IMR-90 (cell line): ENCODE measurements around the gene PPP1R13B. TPM values are rescaled to one million over a fixed set of nuclear protein-coding genes. Genes with fewer than 3 reads are reported as not detected.

ENCODE experiments used
- ATAC-seq: fragments of 200-7000 bp; cut with Tn5 transposase; 2 replicates; pipeline ENCODE4 v1.9.1; 2020; ENCODE audit warnings: low read depth, mild to moderate bottlenecking, moderate library complexity
- BruUV-seq: library from RNA; stranded (reverse); fragments of 400-500 nt; replicated peaks from 2 replicates; lab custom pipeline; 2021; lab: Mats Ljungman, UMichigan
- CTCF ChIA-PET: fragments of 300-600 bp; formaldehyde crosslinking; extraction: SDS; loops from one replicate; lab custom pipeline; 2021; ENCODE audit warnings: antibody characterized with exemption; lab: Yijun Ruan, JAX
- POLR2A ChIA-PET: fragments of 300-600 bp; sonication (Branson Sonifier 250); formaldehyde crosslinking; loops from one replicate; lab custom pipeline; 2022; ENCODE audit warnings: antibody characterized with exemption; ENCODE audit not compliant: unreplicated experiment; lab: Charles Lee
- DNase-seq: peaks from one replicate; pipeline ENCODE4 v3.0.0; 2013
- H2AFZ ChIP-seq: replicated peaks from 2 replicates; pipeline ENCODE3; 2013; ENCODE audit warnings: low read length, mild to moderate bottlenecking; ENCODE audit not compliant: poor library complexity
- H2AK5ac ChIP-seq: 2 replicates; pipeline ENCODE4 v1.6.1; 2013; ENCODE audit warnings: low read depth, low read length, inconsistent platforms
- H2AK9ac ChIP-seq: replicated peaks from 2 replicates; pipeline ENCODE3; 2013; ENCODE audit warnings: mild to moderate bottlenecking, low read depth, low read length, moderate library complexity; ENCODE audit not compliant: poor library complexity
- H2BK120ac ChIP-seq: 2 replicates; pipeline ENCODE4 v1.6.1; 2013; ENCODE audit warnings: low read depth, low read length, inconsistent platforms
- H2BK15ac ChIP-seq: 3 replicates; pipeline ENCODE4 v1.6.1; 2013; ENCODE audit warnings: low read depth, low read length, inconsistent platforms
- H2BK20ac ChIP-seq: 2 replicates; pipeline ENCODE4 v1.6.1; 2013; ENCODE audit warnings: low read depth, mild to moderate bottlenecking, inconsistent platforms, low read length, moderate library complexity
- H2BK5ac ChIP-seq: 2 replicates; pipeline ENCODE4 v1.6.1; 2013; ENCODE audit warnings: mild to moderate bottlenecking, low read depth, low read length, inconsistent platforms; ENCODE audit not compliant: poor library complexity, severe bottlenecking
- H3K14ac ChIP-seq: replicated peaks from 2 replicates; pipeline ENCODE4 v1.6.1; 2013; ENCODE audit warnings: low read depth, low read length, inconsistent platforms
- H3K18ac ChIP-seq: 2 replicates; pipeline ENCODE4 v1.6.1; 2013; ENCODE audit warnings: low read depth, low read length, control low read depth
- H3K23ac ChIP-seq: 2 replicates; pipeline ENCODE4 v1.6.1; 2013; ENCODE audit warnings: low read depth, low read length, inconsistent platforms
- H3K27ac ChIP-seq: 2 replicates; pipeline ENCODE4 v1.5.1; 2013; ENCODE audit warnings: mild to moderate bottlenecking, control low read depth, low read length; ENCODE audit not compliant: insufficient read depth
- H3K27me3 ChIP-seq: 2 replicates; pipeline ENCODE4 v1.6.1; 2013; ENCODE audit warnings: low read length; ENCODE audit not compliant: control insufficient read depth, insufficient read depth
- H3K36me3 ChIP-seq: 2 replicates; pipeline ENCODE4 v1.6.1; 2013; ENCODE audit warnings: low read length, mixed read lengths; ENCODE audit not compliant: control insufficient read depth, insufficient read depth
- H3K4ac ChIP-seq: 2 replicates; pipeline ENCODE4 v1.6.1; 2013; ENCODE audit warnings: low read depth, low read length, inconsistent platforms
- H3K4me1 ChIP-seq: 2 replicates; pipeline ENCODE4 v1.6.1; 2013; ENCODE audit warnings: low read length, mixed read lengths; ENCODE audit not compliant: control insufficient read depth, insufficient read depth
- H3K4me2 ChIP-seq: 2 replicates; pipeline ENCODE4 v1.6.1; 2013; ENCODE audit warnings: low read depth, mild to moderate bottlenecking, control low read depth, low read length, moderate library complexity
- H3K4me3 ChIP-seq: 2 replicates; pipeline ENCODE4 v1.5.1; 2013; ENCODE audit warnings: low read depth, mild to moderate bottlenecking, control low read depth, low read length, moderate library complexity; ENCODE audit not compliant: insufficient read depth
- H3K56ac ChIP-seq: 2 replicates; pipeline ENCODE4 v1.6.1; 2013; ENCODE audit warnings: low read length, inconsistent platforms; ENCODE audit not compliant: insufficient read depth; ENCODE audit errors: extremely low read depth
- H3K79me1 ChIP-seq, 2 experiments: 2 replicates each; pipeline ENCODE4 v1.6.1; 2013; ENCODE audit warnings: low read length in 2 of 2, inconsistent platforms in 1 of 2, low read depth in 1 of 2
- H3K9ac ChIP-seq: 2 replicates; pipeline ENCODE4 v1.6.1; 2013; ENCODE audit warnings: low read depth, low read length, control low read depth
- H3K9me1 ChIP-seq: 2 replicates; pipeline ENCODE4 v1.6.1; 2013; ENCODE audit warnings: low read length, inconsistent platforms; ENCODE audit not compliant: insufficient read depth
- H3K9me3 ChIP-seq: 2 replicates; pipeline ENCODE4 v1.6.1; 2013; ENCODE audit warnings: low read length; ENCODE audit not compliant: control insufficient read depth, insufficient read depth
- H4K20me1 ChIP-seq: 2 replicates; pipeline ENCODE4 v1.6.1; 2013; ENCODE audit warnings: low read length, inconsistent platforms; ENCODE audit not compliant: insufficient read depth
- H4K5ac ChIP-seq: 2 replicates; pipeline ENCODE4 v1.6.1; 2013; ENCODE audit warnings: mild to moderate bottlenecking, low read depth, low read length, control low read depth
- H4K8ac ChIP-seq, 2 experiments: 2 replicates each; pipeline ENCODE4 v1.6.1; 2013; ENCODE audit warnings: low read depth in 2 of 2, low read length in 2 of 2, control low read depth in 1 of 2, inconsistent platforms in 1 of 2
- H4K91ac ChIP-seq: 2 replicates; pipeline ENCODE4 v1.6.1; 2013; ENCODE audit warnings: low read depth, low read length, inconsistent platforms; ENCODE audit not compliant: insufficient read depth
- CHD1 ChIP-seq: IDR thresholded peaks from 2 replicates; pipeline ENCODE4 v1.6.1; 2012; ENCODE audit warnings: low read depth, low read length, improper control_type of control experiment
- FOS ChIP-seq: fragments of 150-350 bp; IDR thresholded peaks from 2 replicates; pipeline ENCODE4 v1.6.1; 2016; ENCODE audit warnings: low read depth, low read length
- NFE2L2 ChIP-seq: fragments of 150-350 bp; IDR thresholded peaks from 2 replicates; pipeline ENCODE4 v1.6.1; 2016; ENCODE audit warnings: low read depth, mild to moderate bottlenecking, low read length
- WGBS, 2 experiments: methylation state at CpG; one replicate each; pipeline versions ENCODE4 v1.1.5 to v1.1.7; 2013; ENCODE audit warnings: missing lambda C conversion rate in 2 of 2; ENCODE audit not compliant: insufficient read length in 1 of 2; ENCODE audit errors: extremely low coverage in 2 of 2; 5-methylcytosine and 5-hydroxymethylcytosine counted together
- dilution Hi-C: fragments of 300-500 bp; cut with HindIII; formaldehyde crosslinking; loops from one replicate; pipeline ENCODE4 v1.14.3; 2018; ENCODE audit warnings: low sequenced_read_pairs; ENCODE audit not compliant: unreplicated experiment
- in situ Hi-C: fragments of 300-500 bp; cut with MboI; formaldehyde crosslinking; loops from 3 replicates; pipeline ENCODE4 v1.14.3; 2019; ENCODE audit warnings: low sequenced_read_pairs, inconsistent platforms, mixed read lengths
- intact Hi-C: fragments of 100-400 bp; cut with micrococcal nuclease; formaldehyde crosslinking; loops from 2 replicates; pipeline ENCODE4 v1.10.0; 2022
- polyA plus RNA-seq, 3 experiments: library from polyadenylated mRNA; depleted of rRNA; stranded (reverse); fragments of >200 nt; gene quantifications; 2 replicates each; pipeline ENCODE4 v1.2.3, GENCODE V29; 2012; ENCODE audit warnings: low replicate concordance in 1 of 3
- total RNA-seq: library from RNA; depleted of rRNA; stranded (reverse); fragments of >200 nt; gene quantifications from 2 replicates; pipeline ENCODE4 v1.2.3, GENCODE V29; 2012
- TF ChIP-seq, protein P1 (sequence below): fragments of 150-350 bp; IDR thresholded peaks from 2 replicates; pipeline ENCODE4 v1.6.1; 2017; ENCODE audit warnings: mild to moderate bottlenecking, antibody characterized with exemption, low read length, low read depth

PPP1R13B gene
- total and polyA plus RNA-seq, 2 of the 4 experiments (the other 2 are of a cell fraction) = 1.6 to 2.8 TPM

DNA sequence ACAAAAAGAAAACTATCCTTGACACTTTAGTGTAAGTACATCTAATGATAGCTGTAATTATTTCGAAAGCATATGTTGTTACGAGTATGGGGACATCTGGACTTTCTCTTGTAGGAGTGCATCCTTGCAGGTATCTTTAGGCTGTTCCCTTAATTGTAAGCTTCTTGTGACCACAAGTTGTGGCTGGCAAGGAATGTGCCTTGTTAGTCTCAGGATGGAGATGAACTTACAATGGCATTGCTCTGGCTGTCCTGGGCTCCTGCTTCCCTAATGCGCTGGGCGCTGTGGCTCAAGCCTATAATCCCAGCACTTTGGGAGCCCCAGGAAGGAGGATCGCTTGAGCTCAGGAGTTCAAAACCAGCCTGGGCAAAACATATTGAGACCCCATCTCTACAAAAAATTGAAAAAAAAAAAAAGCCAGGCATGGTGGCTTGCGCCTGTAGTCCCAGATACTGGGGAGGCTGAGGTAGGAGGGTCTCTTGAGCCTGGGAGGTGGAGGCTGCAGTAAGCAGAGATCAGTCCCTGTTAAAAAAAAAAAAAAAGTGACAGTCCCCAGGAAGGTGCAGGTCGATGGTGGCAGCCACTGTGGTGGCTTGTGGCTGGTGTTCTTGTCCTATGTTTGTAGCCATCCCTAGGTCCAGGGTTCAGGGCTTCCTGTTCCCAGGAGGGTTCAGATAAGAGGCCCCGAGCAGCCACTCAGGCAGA is 23.7 kb upstream of the PPP1R13B start:
- H2BK5ac ChIP-seq = no peak overlapping the region
- no peak overlapping the region for H2AK5ac ChIP-seq
- no peak for DNase-seq
- H3K4ac ChIP-seq = no peak overlapping the region
- H3K27ac ChIP-seq = no peak overlapping the region
- H4K8ac ChIP-seq = no peak overlapping the region
- dilution Hi-C loops = no loop called here
- in situ Hi-C loops = no loop called here
- H3K36me3 ChIP-seq = no peaks in the 10 kb centered on the region
- TF ChIP-seq, protein P1, sequence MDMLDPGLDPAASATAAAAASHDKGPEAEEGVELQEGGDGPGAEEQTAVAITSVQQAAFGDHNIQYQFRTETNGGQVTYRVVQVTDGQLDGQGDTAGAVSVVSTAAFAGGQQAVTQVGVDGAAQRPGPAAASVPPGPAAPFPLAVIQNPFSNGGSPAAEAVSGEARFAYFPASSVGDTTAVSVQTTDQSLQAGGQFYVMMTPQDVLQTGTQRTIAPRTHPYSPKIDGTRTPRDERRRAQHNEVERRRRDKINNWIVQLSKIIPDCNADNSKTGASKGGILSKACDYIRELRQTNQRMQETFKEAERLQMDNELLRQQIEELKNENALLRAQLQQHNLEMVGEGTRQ = no peak
- TF ChIP-seq FOS (no peak), CHD1 (no peak), NFE2L2 (no peak)
- H3K4me2 ChIP-seq = no peak overlapping the region
- no peak overlapping the region for H3K9ac ChIP-seq
- H3K56ac ChIP-seq = no peak overlapping the region
- no peaks in the 10 kb centered on the region; the same call in 1 of the 2 replicates for H3K27me3 ChIP-seq
- intact Hi-C loops = no loop called here
- no peak overlapping the region for H3K4me3 ChIP-seq
- BruUV-seq = no TSS peak
- no peak overlapping the region for H4K91ac ChIP-seq
- H3K9me3 ChIP-seq = no peaks in the 10 kb centered on the region
- no CpG with 5 or more reads among the region's 8 CpGs for WGBS, 2 experiments
- no peaks in the 10 kb centered on the region; the same call in 1 of the 2 replicates for H3K4me1 ChIP-seq
- POLR2A ChIA-PET = no interaction called here
- no peak overlapping the region for H3K14ac ChIP-seq
- H2BK120ac ChIP-seq = no peak overlapping the region
- no peak overlapping the region for H3K18ac ChIP-seq
- H3K79me1 ChIP-seq = no peaks in the 10 kb centered on the region
- CTCF ChIA-PET = no interaction called here
- no peak overlapping the region for H2AK9ac ChIP-seq
- no peaks in the 10 kb centered on the region for H4K20me1 ChIP-seq
- H3K23ac ChIP-seq = no peak overlapping the region
- no peak overlapping the region for H2BK15ac ChIP-seq
- no peaks in the 10 kb centered on the region for H3K9me1 ChIP-seq
- no peak for ATAC-seq
- H4K5ac ChIP-seq = no peak overlapping the region
- H2BK20ac ChIP-seq = no peak overlapping the region
- peak overlapping the region; percentile 23 for H2AFZ ChIP-seq
